H1 (cell line): ENCODE data around the gene RAD18. TPM values are rescaled to one million over a fixed set of nuclear protein-coding genes. Genes with fewer than 3 reads are reported as not detected.

Experiments
- CEBPB ChIP-seq: IDR thresholded peaks from 2 replicates; pipeline ENCODE4 v1.6.1; 2012; ENCODE audit warnings: low read depth, low read length
- ZNF274 ChIP-seq: IDR thresholded peaks from 2 replicates; pipeline ENCODE4 v1.7.0; 2012; ENCODE audit warnings: low read length, borderline replicate concordance; ENCODE audit errors: extremely low read depth
- polyA plus RNA-seq, 7 experiments: library from polyadenylated mRNA; depleted of rRNA in 3 of 7; stranded (reverse) in 5 of 7; unstranded in 2 of 7; fragments of >200 nt in 5 of 7; fragments of 200-250 nt in 2 of 7; gene quantifications; 1 replicate in 5 of 7; 2 replicates in 1 of 7; 4 replicates in 1 of 7; pipeline versions ENCODE4 v1.2.1 to v1.2.3, GENCODE V29; 2011 to 2013; ENCODE audit warnings: missing spikeins in 2 of 7, mixed read lengths in 2 of 7
- total RNA-seq: library from RNA; stranded (reverse); fragmentation: NEBNext Ultra II Directional; extraction: Animal tissue kit (Norgen Biotek cat#: 25700); gene quantifications from 2 replicates; pipeline ENCODE4 v1.2.1, GENCODE V29; 2021

Gene RAD18
- total and polyA plus RNA-seq, 2 of the 8 experiments (the other 6 are each of a cell fraction or from before 2014, with no cell fraction given) = 13.0 to 23.2 TPM

DNA sequence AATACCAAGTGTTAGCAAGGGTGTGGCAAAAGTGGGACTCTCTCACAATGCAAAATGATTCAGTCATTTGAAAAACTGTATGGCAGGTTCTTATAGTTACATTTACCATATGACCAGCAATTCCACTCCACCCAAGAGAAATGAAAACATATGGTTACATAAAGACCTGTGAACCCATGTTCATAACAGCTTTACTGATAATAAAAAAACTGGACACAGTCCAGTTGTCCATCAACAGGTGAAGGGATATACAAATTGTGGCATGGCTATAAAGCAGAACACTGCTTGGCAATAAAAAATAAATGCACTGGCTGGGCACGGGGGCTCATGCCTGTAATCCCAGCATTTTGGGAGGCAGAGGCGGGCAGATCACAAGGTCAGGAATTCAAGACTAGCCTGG is 30.8 kb downstream of the RAD18 start (continued):
- TF ChIP-seq ZNF274 (no peak), CEBPB (no peak)
